Neural cell (in vitro differentiated cells): ENCODE data around the gene SLC35B2. TPM values are rescaled to one million over a fixed set of nuclear protein-coding genes. Genes with fewer than 3 reads are reported as not detected.

Experiments
- H2AFZ ChIP-seq: fragments of 200-600, 300-800 bp; sonication (generic), shearing (Covaris generic); 2 replicates; pipeline ENCODE4 v1.6.0; 2014; ENCODE audit warnings: low read depth, mild to moderate bottlenecking, antibody characterized with exemption, low read length, moderate library complexity
- H3F3A ChIP-seq: fragments of 200-600 bp; shearing (Covaris generic); 2 replicates; pipeline ENCODE4 v1.6.1; 2016; ENCODE audit warnings: mild to moderate bottlenecking, moderate library complexity, mixed read lengths, antibody characterized with exemption, low read length; ENCODE audit not compliant: insufficient read depth, poor library complexity, severe bottlenecking
- H3K27ac ChIP-seq: fragments of 200-600, 300-800 bp; sonication (generic), shearing (Covaris generic); 2 replicates; pipeline ENCODE4 v1.5.1; 2014; ENCODE audit warnings: mild to moderate bottlenecking, low read length, moderate library complexity
- H3K27me3 ChIP-seq: fragments of 300-800, 200-600 bp; sonication (generic), shearing (Covaris generic); 2 replicates; pipeline ENCODE4 v1.6.0; 2014; ENCODE audit warnings: mild to moderate bottlenecking, low read depth, low read length, moderate library complexity; ENCODE audit not compliant: insufficient read depth
- H3K36me3 ChIP-seq: fragments of 300-800, 200-600 bp; sonication (generic), shearing (Covaris generic); 2 replicates; pipeline ENCODE4 v1.5.1; 2014; ENCODE audit warnings: mild to moderate bottlenecking, antibody characterized with exemption, low read length, moderate library complexity; ENCODE audit not compliant: insufficient read depth
- H3K4me2 ChIP-seq: fragments of 300-800, 200-600 bp; sonication (generic), shearing (Covaris generic); 2 replicates; pipeline ENCODE4 v1.6.0; 2014; ENCODE audit warnings: mild to moderate bottlenecking, low read length
- H3K4me3 ChIP-seq: fragments of 300-800, 200-600 bp; sonication (generic), shearing (Covaris generic); 2 replicates; pipeline ENCODE4 v1.5.1; 2014; ENCODE audit warnings: mild to moderate bottlenecking, low read length, moderate library complexity
- H3K79me2 ChIP-seq: fragments of 200-600 bp; shearing (Covaris generic); replicated peaks from 2 replicates; pipeline ENCODE4 v1.6.0; 2014; ENCODE audit warnings: mild to moderate bottlenecking, low read length, moderate library complexity; ENCODE audit not compliant: insufficient read depth
- H3K9ac ChIP-seq: fragments of 300-800, 200-600 bp; sonication (generic), shearing (Covaris generic); 2 replicates; pipeline ENCODE4 v1.6.1; 2016; ENCODE audit warnings: mild to moderate bottlenecking, low read length, mixed read lengths
- H3K9me2 ChIP-seq: fragments of 200-600 bp; shearing (Covaris generic); 2 replicates; pipeline ENCODE4 v1.6.1; 2016; ENCODE audit warnings: mild to moderate bottlenecking, low read length, mixed read lengths; ENCODE audit not compliant: insufficient read depth
- H3K9me3 ChIP-seq: fragments of 200-600, 300-800 bp; sonication (generic), shearing (Covaris generic); 2 replicates; pipeline ENCODE4 v1.6.1; 2016; ENCODE audit warnings: mild to moderate bottlenecking, mixed run types, low read length, moderate library complexity, mixed read lengths
- H4K20me1 ChIP-seq: fragments of 200-600 bp; shearing (Covaris generic); 2 replicates; pipeline ENCODE4 v1.6.1; 2016; ENCODE audit warnings: mild to moderate bottlenecking, mixed run types; ENCODE audit not compliant: insufficient read depth
- CTCF ChIP-seq: fragments of 450-650 bp; IDR thresholded peaks from 2 replicates; pipeline ENCODE4 v1.5.1; 2014; ENCODE audit warnings: antibody characterized with exemption, mild to moderate bottlenecking, moderate library complexity; ENCODE audit not compliant: poor library complexity, severe bottlenecking
- EP300 ChIP-seq: fragments of 450-650 bp; conservative IDR thresholded peaks from 2 replicates; pipeline ENCODE4 v1.6.1; 2014; ENCODE audit warnings: antibody characterized with exemption, mild to moderate bottlenecking, moderate library complexity; ENCODE audit not compliant: poor library complexity, severe bottlenecking
- EZH2 ChIP-seq: fragments of 200-600, 300-800 bp; shearing (Covaris generic), sonication (generic); IDR thresholded peaks from 2 replicates; pipeline ENCODE4 v1.6.1; 2014; ENCODE audit warnings: antibody characterized with exemption, low read length, borderline replicate concordance, mild to moderate bottlenecking; ENCODE audit not compliant: insufficient read depth, poor library complexity, severe bottlenecking
- MXI1 ChIP-seq: fragments of 450-650 bp; conservative IDR thresholded peaks from 2 replicates; pipeline ENCODE4 v1.6.1; 2014; ENCODE audit warnings: antibody characterized with exemption, mild to moderate bottlenecking; ENCODE audit not compliant: poor library complexity, severe bottlenecking
- POLR2AphosphoS5 ChIP-seq: IDR thresholded peaks from 2 replicates; pipeline ENCODE4 v1.6.1; 2012
- RAD21 ChIP-seq: fragments of 450-650 bp; conservative IDR thresholded peaks from 2 replicates; pipeline ENCODE4 v1.6.1; 2014; ENCODE audit warnings: antibody characterized with exemption, mild to moderate bottlenecking, moderate library complexity
- REST ChIP-seq: IDR thresholded peaks from 2 replicates; pipeline ENCODE4 v1.6.1; 2012; ENCODE audit warnings: borderline replicate concordance
- SMC3 ChIP-seq: fragments of 450-650 bp; conservative IDR thresholded peaks from 2 replicates; pipeline ENCODE4 v1.6.1; 2014; ENCODE audit warnings: antibody characterized with exemption, mild to moderate bottlenecking, moderate library complexity; ENCODE audit not compliant: poor library complexity
- TAF1 ChIP-seq: IDR thresholded peaks from 2 replicates; pipeline ENCODE4 v1.6.1; 2012; ENCODE audit warnings: low read depth
- polyA plus RNA-seq: library from polyadenylated mRNA; depleted of rRNA; stranded (reverse); fragments of >200 nt; gene quantifications from 2 replicates; pipeline ENCODE4 v1.2.3, GENCODE V29; 2014

The SLC35B2 gene
- polyA plus RNA-seq, 1 donor from 2014 or later: 44.5 TPM

- Histone ChIP-seq H3K9ac (peak overlapping the region; percentile 71), H3K9me3 (no peaks in the 10 kb centered on the region), H3K79me2 (no peaks in the 10 kb centered on the region), H3K27me3 (no peaks in the 10 kb centered on the region), H3K4me3 (peak overlapping the region; percentile 95), H3F3A (no peaks in the 10 kb centered on the region), H3K27ac (no peak overlapping the region), H3K9me2 (no peaks in the 10 kb centered on the region), H3K36me3 (no peaks in the 10 kb centered on the region), H4K20me1 (no peaks in the 10 kb centered on the region), H2AFZ (peak overlapping the region; percentile 69), H3K4me2 (peak overlapping the region; percentile 51)
- TF ChIP-seq POLR2AphosphoS5: no peak
- no peak for TF ChIP-seq EP300
- TF ChIP-seq EZH2: no peak
- TF ChIP-seq MXI1: no peak
- no peak for TF ChIP-seq SMC3
- TF ChIP-seq REST: no peak
Measured at GRCh38 chr6:44298055-44298803, 40.9 kb upstream of the SLC35B2 start.

GRCh38 chr6:44297063-44298038 lies 40.0 kb upstream of the SLC35B2 start:
- peak overlapping the region; percentile 76 for H2AFZ ChIP-seq
- no peaks in the 10 kb centered on the region for H3K27me3 ChIP-seq
- peak overlapping the region; percentile 71 for H3K9ac ChIP-seq
- peak overlapping the region; percentile 62 for H3K4me2 ChIP-seq
- no peaks in the 10 kb centered on the region for H4K20me1 ChIP-seq
- H3K4me3 ChIP-seq: peak overlapping the region; percentile 95
- H3F3A ChIP-seq: no peaks in the 10 kb centered on the region
- TF ChIP-seq RAD21 (peak; percentile 40), CTCF (no peak), MXI1 (peak; percentile 96), TAF1 (peak; percentile 35), EP300 (peak; percentile 17), POLR2AphosphoS5 (peak; percentile 47), EZH2 (no peak), SMC3 (peak; percentile 50), REST (peak; percentile 25)
- H3K9me3 ChIP-seq: no peaks in the 10 kb centered on the region
- no peaks in the 10 kb centered on the region for H3K9me2 ChIP-seq
- peak overlapping the region; percentile 31 for H3K27ac ChIP-seq
- no peaks in the 10 kb centered on the region for H3K79me2 ChIP-seq
- H3K36me3 ChIP-seq: no peaks in the 10 kb centered on the region
